Stimulated activated CD8-positive, alpha-beta memory T cell treated with anti-CD3 and anti-CD28 coated beads, Interleukin-4, amount 100 ng/mL, for 1 hour (primary cell): ENCODE measurements around the gene ARHGEF10L.

ENCODE experiments used
- DNase-seq, 2 donors: peaks; one replicate each; pipeline ENCODE4 v3.0.0-alpha.2; 2020; ENCODE audit warnings: low read depth in 2 of 2, low spot score in 1 of 2

Gene ARHGEF10L

GRCh38 chr1:17568014-17568900 lies 28.8 kb downstream of the ARHGEF10L start:
- no peak for DNase-seq

GRCh38 chr1:17569200-17570139 lies 30.0 kb downstream of the ARHGEF10L start:
- DNase-seq, result no peak

- DNase-seq, result no peak
Measured at GRCh38 chr1:17570228-17570627, 30.7 kb downstream of the ARHGEF10L start.

- DNase-seq, result no peak
Measured at GRCh38 chr1:17572264-17572985, 32.9 kb downstream of the ARHGEF10L start.

- DNase-seq, result no peak
Measured at GRCh38 chr1:17573518-17574041, 34.1 kb downstream of the ARHGEF10L start.

GRCh38 chr1:17574516-17574915 lies 35.0 kb downstream of the ARHGEF10L start:
- DNase-seq, result no peak

- no peak for DNase-seq
Measured at GRCh38 chr1:17575797-17576518, 36.5 kb downstream of the ARHGEF10L start.

- no peak for DNase-seq
Measured at GRCh38 chr1:17576519-17576853, 37.0 kb downstream of the ARHGEF10L start.

- DNase-seq, result no peak
Measured at GRCh38 chr1:17577907-17578297, 38.4 kb downstream of the ARHGEF10L start.

GRCh38 chr1:17579951-17580939 lies 40.7 kb downstream of the ARHGEF10L start:
- no peak for DNase-seq

- DNase-seq, result no peak
Measured at GRCh38 chr1:17581389-17582123, 42.1 kb downstream of the ARHGEF10L start.

GRCh38 chr1:17582124-17582774 lies 42.8 kb downstream of the ARHGEF10L start:
- DNase-seq, result no peak

- no peak for DNase-seq
Measured at GRCh38 chr1:17584539-17584938, 45.0 kb downstream of the ARHGEF10L start.

GRCh38 chr1:17585266-17585987 lies 45.9 kb downstream of the ARHGEF10L start:
- no peak for DNase-seq

GRCh38 chr1:17586172-17586964 lies 46.9 kb downstream of the ARHGEF10L start:
- DNase-seq, result no peak

- no peak for DNase-seq
Measured at GRCh38 chr1:17587693-17588047, 48.2 kb downstream of the ARHGEF10L start.
